ENCODE results near the gene COL26A1.
"Not testable (repeated sequence)": the region's sequence is repeated elsewhere in the genome, so short reads cannot be mapped to it uniquely, and the experiment has no call there.

COL26A1 gene

GRCh38 chr7:101596898-101597297 lies 234.2 kb downstream of the COL26A1 start:
- DNase-seq (ENCODE audit: low read depth in 2 of 2) = no peak

- no peak for DNase-seq (ENCODE audit: low read depth in 2 of 2)
These were observed 235.3 kb downstream of the COL26A1 start for GRCh38 chr7:101597941-101598340.

DNA sequence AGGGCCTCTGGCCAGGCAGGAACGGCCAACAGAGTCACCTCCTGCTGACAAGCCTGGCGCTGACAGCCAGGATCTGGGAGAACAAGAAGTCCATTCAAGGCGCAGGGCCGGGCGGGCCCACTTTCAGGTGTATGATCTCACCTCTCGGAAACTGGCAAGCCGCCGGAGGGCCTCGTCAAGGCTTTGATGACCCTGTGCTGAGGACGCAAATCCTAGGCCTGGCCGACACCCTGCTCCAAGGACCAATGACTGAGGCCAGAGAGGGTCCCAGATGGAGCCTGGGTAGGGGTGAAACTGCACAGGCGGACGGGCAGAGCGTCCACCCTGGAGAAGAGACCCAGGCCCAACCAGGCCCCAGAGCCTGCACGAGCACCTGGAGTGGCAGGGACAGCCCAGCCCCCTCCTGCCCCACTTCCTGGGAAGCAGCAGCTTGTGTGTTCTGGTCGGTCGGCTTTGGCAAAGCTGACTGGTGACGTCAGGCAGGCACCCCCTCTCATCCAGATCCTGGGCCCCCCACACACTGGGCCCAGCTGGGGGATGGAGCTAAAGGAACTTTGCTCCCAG lies 235.8 kb downstream of the COL26A1 start:
- no peak for DNase-seq (ENCODE audit: low read depth in 2 of 2)

DNA sequence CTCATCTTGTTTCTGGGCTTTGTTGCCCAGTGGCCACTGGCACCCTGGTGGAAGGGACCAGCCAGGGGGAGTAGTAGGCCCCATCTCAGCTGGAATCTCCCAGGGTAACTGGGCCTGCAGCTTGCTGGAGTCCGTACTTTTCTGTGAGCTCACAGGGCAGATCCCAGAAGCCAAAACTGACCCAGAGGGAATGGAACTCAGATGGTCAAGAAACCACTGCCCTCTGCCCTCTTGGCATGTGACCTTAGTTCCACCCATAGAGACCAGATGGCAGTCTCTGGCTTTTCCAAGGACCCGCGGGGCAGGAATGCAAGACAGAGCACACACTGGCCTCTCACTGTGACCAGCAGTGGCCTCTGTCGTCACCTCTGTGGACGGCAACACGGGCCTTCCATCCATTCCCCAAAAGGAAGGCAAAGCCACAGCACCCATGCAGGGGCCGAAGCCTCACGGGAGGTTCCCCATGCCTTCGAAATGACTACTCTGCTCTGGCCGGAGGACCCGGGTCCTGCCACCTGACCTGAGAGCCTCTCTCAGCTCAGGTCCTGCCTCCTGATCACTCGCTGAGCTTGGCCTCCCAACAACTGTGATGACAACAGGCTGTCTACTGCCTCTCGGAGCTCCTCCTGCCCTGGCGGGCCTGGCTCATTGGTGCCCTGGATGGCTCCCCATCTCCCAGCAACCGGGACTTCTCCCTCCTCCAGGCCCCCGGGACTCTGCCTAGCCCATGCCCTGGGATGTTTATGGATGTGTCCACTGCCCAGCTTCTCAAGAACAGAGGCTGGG lies 236.5 kb downstream of the COL26A1 start:
- DNase-seq (ENCODE audit: low read depth in 2 of 2) = no peak

DNA sequence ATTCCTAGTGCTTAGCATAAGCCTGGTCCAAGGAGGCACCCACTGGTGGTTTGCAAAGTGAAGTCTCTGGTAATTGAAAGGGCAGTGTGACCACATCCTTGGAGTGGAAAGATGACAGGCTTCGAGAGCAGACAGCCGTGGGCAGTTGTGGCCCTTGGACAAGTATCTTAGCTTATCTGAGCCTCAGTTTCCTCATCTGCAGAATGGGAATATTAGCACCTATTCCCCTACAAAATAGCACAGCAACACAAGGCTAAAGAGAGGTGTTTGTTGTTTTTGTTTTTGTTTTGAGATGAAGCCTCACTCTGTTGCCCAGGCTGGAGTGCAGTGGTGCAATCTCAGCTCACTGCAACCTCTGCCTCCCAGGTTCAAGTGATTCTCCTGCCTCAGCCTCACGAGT lies 237.1 kb downstream of the COL26A1 start:
- DNase-seq (ENCODE audit: low read depth in 2 of 2) = no peak

DNA sequence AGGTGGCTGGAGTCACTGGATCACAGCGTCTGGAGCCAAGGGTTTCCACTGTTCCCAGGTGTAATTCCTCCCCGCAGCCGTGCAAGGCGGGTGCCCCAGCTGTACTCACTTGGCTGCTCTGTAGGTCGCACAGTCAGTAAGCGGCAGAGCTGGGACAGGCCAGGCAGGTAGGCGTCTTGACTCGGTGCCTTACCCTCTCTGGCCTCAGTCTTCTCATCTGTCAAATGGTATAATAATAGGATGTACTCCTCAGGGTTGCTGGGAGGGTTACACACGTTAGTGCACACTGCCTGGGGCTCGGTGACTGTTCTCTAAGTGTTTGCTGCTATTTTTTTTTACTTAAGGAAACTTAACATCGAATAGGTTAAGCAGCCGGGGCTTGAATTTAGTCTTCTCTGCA lies 239.4 kb downstream of the COL26A1 start:
- DNase-seq (ENCODE audit: low read depth in 2 of 2) = no peak

DNA sequence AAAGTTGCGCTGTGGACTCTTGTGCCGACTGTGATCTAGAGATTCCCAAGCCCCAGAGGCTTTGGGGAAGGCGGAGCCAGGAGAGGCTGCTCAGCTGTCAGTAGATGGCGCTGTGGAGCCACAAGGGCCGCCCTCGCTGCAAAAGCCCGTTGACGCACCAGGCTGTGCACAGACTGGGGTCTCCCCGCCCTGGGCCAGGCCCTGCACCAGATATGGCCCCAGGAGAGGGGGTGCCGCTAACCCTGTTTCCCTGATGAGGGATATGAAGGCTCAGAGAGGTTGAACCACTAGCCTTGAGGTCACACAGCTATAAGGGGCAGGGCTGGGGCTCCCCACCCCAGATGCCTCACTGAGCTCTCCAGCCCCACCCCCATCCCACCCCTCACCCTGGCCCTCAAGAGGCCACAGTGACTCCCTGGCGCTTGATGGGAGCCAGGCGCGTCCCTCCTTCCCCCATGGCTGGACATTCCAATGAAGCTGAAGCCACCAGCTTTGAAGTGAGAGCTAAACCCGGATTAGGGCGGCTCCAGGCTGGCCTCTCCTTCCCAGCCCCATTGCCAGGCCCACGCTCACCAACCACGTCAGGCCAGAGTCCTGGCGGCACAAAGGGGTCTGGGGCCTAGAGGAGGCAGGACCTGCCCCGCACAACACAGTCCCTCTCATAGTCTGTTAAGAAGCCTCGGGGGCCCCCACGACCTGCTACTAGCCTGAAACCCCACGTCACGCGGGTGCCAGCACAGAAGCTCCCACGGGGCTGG lies 240.0 kb downstream of the COL26A1 start:
- DNase-seq (ENCODE audit: low read depth in 2 of 2) = peak; percentile 30 to 42

DNA sequence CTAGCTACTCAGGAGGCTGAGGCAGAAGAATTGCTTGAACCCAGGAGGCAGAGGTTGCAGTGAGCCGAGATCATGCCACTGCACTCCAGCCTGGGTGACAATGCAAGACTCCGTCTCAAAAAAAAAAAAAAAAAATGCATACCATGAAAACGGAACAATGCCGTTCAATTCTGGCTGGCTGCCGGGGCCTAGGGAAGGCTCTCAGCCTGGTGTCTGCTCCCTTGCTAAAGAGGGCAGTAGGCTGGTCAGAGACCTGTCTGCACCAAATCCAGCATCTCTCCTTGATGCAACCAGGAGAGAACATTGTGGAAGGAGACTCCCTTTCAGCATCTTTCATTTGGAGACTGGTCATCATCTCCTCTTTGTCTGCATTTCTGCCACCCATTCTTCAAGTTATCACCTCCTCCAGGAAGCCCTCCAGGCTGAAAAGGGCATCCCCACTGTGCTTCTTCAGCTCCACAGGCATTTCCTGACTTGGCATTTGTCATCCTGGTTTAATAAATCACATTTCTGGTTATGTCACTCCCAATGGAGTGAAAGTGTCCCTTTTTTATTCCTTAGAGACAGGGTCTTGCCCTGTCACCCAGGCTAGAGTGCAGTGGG lies 241.8 kb downstream of the COL26A1 start:
- no peak for DNase-seq (ENCODE audit: low read depth in 2 of 2)

- not testable (repeated sequence) for DNase-seq (ENCODE audit: low read depth in 2 of 2)
These were observed 242.3 kb downstream of the COL26A1 start for GRCh38 chr7:101604934-101605332.

GRCh38 chr7:101605611-101606497 lies 243.2 kb downstream of the COL26A1 start:
- DNase-seq (ENCODE audit: low read depth in 2 of 2) = no peak

GRCh38 chr7:101606498-101606923 lies 243.8 kb downstream of the COL26A1 start:
- DNase-seq (ENCODE audit: low read depth in 2 of 2) = no peak

All from stimulated activated CD8-positive, alpha-beta memory T cell treated with anti-CD3 and anti-CD28 coated beads, Interleukin-15, amount 100 ng/mL, for 48 hours (primary cell).